GM18907 (cell line): ENCODE measurements around the gene UGT1A7.
"Not testable (repeated sequence)": the region's sequence is repeated elsewhere in the genome, so short reads cannot be mapped to it uniquely, and the experiment has no call there.

ENCODE experiments used
- ATAC-seq: cut with Tn5 transposase; IDR thresholded peaks from one replicate; pipeline ENCODE4 v1.9.1; 2021; ENCODE audit warnings: mild to moderate bottlenecking, moderate library complexity; ENCODE audit not compliant: unreplicated experiment

The UGT1A7 gene

GRCh38 chr2:233681521-233682099 lies at the start of gene UGT1A7:
Gene UGT1A7, plus strand, starts transcription at chr2:233681901. Its CDS starts 37 bp downstream, at chr2:233681938.
- ATAC-seq, result no peak

DNA sequence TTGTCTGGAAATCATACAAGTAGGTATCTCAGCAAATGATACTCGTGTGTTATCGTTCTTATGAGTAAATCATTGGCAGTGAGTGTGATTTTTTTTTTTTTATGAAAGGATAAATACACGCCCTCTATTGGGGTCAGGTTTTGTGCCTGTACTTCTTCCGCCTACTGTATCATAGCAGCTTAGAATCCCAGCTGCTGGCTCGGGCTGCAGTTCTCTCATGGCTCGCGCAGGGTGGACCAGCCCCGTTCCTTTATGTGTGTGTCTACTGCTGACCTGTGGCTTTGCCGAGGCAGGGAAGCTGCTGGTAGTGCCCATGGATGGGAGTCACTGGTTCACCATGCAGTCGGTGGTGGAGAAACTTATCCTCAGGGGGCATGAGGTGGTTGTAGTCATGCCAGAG lies 45.4 kb upstream of the UGT1A7 start, which contains the start of gene UGT1A10:
TSS of gene UGT1A10 (plus strand) at position 143 of the 400 bp plus-strand sequence. CDS start at position 218, 75 bp downstream.
- ATAC-seq, result not testable (repeated sequence)

GRCh38 chr2:233638836-233639235 lies 42.9 kb upstream of the UGT1A7 start:
- no peak for ATAC-seq

DNA sequence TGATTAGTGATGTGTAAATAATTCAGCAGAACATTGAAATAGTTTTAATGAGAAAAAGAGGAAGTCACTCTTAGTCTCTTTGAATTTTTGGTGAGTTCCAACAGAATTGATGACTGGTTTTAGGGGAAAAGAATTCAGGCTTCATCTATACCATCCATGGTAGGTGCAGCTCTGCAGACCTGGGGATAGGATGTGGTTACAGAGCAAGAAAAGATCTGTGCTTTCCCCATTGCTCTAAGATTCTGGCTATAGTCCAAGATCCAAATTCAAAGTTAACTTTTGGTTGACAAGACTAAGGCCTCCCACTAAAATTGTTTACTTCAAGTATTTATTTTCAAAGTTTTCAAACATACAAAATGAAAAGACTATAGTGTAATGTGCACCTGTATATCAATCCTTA lies 41.8 kb upstream of the UGT1A7 start:
- ATAC-seq, result no peak

DNA sequence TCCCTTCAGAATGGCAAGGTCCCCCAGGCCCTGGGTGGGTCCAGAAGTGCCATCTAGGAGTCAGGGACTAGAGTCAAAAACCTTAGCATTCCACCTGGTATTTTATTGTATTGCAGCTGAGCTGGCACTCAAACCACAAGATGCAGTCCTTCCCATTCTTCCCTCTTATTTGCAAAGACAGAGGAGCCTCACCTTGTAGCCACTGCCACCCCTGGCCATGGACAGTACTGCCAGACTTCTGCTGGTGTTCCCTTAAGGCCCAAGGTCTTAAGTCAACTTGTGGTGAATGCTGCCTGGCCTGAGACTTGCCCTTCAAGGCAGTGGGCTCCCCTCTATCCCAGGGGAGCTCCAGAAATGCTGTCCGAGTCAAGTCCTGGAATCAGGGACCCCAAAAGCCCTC lies 38.6 kb upstream of the UGT1A7 start:
- ATAC-seq, result no peak

DNA sequence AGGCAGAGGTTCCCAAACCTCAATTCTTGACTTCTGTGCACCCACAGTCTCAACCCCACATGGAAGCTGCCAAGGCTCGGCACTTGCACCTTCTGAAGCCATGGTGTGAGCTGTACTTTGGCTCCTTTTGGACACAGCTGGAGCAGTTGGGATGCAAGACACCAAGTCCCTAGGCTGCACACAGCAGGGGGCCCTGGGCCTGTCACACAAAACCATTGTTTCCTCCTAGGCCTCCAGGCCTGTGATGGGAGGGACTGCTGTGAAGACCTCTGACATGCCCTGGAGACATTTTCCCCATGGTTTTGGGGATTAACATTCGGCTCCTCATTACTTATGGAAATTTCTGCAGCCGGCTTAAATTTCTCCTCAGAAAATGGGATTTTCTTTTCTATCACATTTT lies 35.7 kb upstream of the UGT1A7 start:
- not testable (repeated sequence) for ATAC-seq

DNA sequence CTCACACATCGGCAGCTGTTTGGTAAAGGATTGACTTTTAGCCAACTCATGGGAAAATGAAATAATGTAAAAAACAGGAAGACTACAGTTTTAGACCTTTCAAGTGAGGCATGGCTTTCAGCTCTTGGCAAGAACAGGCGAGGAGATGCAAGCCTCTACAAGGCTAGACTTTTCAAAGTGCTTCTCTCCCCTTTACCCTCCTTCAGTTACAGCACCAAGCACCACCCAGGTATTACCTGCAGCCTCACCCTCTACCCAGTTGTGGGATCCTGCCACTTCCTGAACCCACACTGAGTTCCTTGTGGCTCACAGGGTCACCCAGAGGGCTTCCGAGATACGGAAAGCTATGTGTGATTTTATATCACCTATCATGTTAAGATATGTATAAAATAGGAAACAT lies 30.7 kb upstream of the UGT1A7 start:
- ATAC-seq, result no peak

DNA sequence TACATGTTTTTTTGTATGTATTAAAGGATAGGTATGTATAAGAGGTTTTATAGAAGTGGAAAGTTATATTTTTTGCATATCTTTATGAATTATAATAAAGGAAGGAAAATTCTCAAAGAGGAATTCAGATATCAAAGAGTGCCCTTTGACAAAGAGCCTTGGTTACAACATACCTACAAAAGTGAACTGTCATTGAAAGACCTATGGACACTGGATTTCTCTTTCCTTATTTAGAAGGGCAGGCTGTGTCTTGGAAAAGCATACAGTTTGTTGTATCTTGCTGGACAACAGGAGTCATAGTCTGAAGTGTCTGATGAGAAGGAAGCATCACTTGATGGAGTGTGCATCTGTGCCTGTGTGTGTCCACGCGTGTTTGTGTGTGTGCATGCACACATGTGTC lies 30.3 kb upstream of the UGT1A7 start:
- ATAC-seq, result no peak

- ATAC-seq, result no peak
These were observed 27.2 kb upstream of the UGT1A7 start for GRCh38 chr2:233654501-233654900.

DNA sequence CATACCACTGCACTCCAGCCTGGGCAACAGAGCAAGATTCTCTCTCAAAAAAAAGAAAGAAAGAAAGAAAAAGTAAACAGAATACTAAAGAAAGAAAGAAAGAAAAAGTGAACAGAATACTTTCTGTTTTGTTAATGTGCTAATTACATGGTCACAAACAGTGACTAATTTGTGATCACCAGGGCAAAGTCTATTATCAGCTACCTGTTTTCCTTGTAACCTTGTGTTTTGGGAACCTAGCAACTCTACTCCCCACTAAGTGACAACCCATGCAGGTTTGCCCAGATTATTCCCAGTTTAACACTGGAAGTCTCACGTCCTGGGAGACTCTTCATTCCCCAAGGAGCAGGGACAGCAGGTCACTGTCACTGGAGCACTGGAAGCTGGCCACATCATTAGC lies 26.7 kb upstream of the UGT1A7 start:
- ATAC-seq, result no peak

DNA sequence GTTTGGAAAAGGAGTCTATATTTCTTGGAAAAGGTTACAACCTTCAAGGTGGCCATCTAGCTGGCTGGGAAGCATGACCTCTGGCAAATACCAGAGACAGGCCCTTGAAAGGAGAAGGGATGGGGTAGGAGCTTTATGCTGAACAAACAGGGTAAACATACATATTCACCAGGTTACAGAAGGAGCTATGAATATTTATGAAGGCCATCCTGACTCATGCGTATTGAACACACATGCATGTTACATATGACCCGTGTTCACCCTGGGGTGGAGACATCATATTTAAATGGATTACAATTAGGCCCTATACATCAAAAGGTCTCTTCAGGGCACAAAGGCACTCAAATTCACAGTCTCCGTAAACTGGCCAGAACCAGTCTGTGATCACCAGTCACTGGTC lies 25.8 kb upstream of the UGT1A7 start:
- not testable (repeated sequence) for ATAC-seq

GRCh38 chr2:233656443-233656842 lies 25.3 kb upstream of the UGT1A7 start:
- ATAC-seq, result no peak

DNA sequence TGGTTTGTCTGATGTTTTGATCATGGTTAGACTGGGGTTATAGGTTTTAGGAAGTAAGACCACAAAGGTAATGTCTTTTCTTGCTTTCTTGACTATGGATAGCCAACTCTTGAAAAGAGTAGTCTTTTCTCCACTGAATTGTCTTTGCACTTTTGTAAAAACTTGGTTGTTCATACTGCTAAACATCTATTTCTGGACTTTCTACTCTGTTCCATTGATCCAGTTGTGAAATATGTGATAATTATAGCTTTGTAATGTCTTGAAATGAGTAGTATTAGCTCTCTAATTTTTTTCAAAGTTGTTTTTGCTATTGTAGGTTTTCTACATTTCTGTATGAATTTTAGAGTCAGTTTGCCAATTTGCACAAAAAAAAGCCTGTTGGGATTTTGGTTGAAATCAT lies 23.1 kb upstream of the UGT1A7 start:
- ATAC-seq, result no peak

- no peak for ATAC-seq
These were observed 17.8 kb upstream of the UGT1A7 start for GRCh38 chr2:233663911-233664310.

DNA sequence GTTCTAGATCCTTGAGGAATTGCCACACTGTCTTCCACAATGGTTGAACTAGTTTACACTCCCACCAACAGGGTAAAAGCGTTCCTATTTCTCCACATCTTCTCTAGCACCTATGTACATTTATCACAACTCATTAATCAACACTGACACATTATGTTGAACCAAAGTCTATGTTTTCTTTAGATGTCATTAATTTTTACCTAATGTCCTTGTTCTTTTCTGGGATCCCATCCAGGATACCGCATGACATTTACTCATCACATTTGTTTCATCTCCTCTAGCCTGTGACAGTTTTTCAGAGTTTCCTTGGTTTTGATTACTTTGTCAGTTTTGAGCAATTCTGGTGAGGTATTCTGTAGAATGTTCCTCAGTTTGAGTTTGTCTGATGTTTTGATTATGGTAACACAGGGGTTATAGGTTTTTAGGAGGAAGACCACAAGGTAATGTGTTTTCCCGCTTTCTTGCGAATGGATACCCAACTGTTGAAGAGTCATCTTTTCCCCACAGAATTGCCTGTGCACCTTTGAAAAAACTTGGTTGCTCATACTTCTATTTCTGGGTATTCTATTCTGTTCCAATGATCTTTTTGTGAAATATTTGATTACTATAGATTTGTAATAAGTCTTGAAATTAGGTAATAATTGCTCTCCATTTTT lies 13.0 kb upstream of the UGT1A7 start:
- ATAC-seq, result no peak

GRCh38 chr2:233671290-233672161 lies 10.2 kb upstream of the UGT1A7 start, which contains the start of gene UGT1A9:
Gene UGT1A9, plus strand, starts transcription at chr2:233671898. Its CDS starts 37 bp downstream, at chr2:233671935.
- no peak for ATAC-seq

- ATAC-seq, result no peak
These were observed 8.8 kb upstream of the UGT1A7 start for GRCh38 chr2:233672886-233673285.

DNA sequence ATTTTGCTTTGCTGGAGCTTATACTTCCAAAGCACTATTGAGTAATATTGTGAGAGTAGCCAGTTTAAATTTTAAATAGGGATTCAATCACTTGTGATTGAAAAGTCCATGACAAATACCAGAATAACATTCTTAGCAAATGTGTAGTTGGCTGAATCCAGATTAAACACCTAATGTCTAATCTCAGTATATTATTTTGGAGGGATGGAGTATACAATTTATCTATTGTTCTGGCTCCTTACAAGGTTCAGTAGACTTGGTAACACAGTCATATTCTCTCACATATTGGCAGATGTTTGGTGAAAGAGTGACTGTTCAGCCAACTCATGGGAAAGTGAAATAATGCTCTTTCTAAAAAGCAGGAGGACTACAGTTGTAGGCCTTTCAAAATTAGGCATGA lies 7.8 kb upstream of the UGT1A7 start:
- ATAC-seq, result no peak

DNA sequence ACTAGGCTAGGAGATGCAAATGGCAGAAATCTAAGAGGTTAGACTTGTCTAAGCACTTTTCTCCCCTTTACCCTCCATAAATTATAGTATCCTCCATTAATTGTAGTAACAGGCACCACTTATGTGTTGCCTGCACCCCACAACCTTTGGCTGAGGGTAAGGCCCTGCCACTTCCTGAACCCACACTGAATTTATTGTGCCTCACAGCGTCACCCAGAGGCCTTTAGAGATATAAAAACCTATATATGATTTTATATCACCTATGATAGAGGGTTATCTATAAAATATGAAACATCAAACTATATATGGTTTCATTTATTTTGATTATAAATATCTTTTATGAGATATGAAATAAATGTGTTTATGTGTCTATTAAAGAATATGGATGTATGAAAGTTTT lies 7.4 kb upstream of the UGT1A7 start:
- no peak for ATAC-seq

- no peak for ATAC-seq
These were observed 6.7 kb upstream of the UGT1A7 start for GRCh38 chr2:233674995-233675394.

GRCh38 chr2:233676046-233676445 lies 5.7 kb upstream of the UGT1A7 start:
- no peak for ATAC-seq

GRCh38 chr2:233679196-233679595 lies 2.5 kb upstream of the UGT1A7 start:
- no peak for ATAC-seq
